Measurements from ENCODE around the gene ERC2.

ERC2 gene

GRCh38 chr3:55480911-55481743 lies 987.1 kb downstream of the ERC2 start:
- peak; percentile 76 for DNase-seq

- DNase-seq: no peak
These were observed 990.7 kb downstream of the ERC2 start for GRCh38 chr3:55477306-55478303.

GRCh38 chr3:55476515-55476914 lies 991.8 kb downstream of the ERC2 start:
- peak; percentile 92 for DNase-seq

GRCh38 chr3:55474213-55474632 lies 994.0 kb downstream of the ERC2 start:
- no peak for DNase-seq

DNA sequence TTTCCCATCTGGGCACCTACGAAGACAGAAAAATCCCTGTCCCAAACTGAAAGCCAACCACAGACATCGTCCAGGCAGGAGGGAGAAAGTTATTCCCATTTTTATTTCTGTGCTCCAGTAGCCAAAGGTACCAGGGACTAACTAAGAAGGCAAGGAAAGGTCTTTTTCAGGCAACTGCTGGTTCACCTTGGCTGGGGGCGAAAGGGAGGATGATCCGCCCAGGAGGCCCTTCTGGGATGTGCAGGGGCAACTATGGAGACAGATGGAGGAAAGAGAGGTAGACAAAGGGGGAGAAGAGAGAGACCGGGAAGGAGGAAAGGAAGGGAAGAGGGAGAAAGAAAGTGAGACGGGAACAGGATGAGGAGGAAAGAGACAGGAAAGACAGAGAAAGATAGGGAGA lies 994.5 kb downstream of the ERC2 start:
- DNase-seq: no peak

DNA sequence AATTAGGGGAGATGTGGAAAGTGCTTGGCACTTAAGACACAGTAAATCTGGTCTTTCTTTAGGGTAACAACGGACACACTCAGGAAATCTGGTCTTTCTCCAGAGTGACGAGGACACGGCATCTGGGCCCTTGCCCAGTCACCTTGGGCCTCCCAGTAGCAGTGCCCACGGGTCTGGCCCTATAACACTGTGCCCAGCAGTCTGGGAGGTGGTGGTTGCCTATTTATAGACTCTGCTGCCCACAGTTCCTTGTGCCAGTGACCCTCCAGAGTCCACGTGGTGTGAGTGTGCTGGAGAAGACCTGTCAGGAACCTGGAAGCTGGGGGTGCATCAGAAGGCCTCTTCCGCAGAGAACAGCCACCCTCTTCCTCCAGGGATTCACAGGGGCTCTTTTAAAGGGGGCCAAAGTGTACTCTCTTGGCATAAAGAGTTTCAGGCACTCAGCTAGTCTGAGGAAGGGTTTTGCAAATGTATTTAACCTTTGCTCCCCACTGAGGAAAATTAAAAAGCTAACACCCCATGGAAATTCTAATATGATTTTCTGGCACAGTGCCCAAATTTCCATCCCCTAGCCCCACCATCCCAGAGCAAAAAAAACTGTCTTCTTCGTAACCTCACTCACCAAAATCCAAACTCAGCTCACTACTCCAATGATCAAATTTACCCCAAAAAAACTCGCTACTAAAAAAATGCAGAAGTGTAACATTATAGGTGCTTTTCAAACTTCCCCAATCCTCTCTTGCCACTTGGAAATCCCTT lies 996.6 kb downstream of the ERC2 start:
- DNase-seq: no peak

- no peak for DNase-seq
These were observed 997.2 kb downstream of the ERC2 start for GRCh38 chr3:55471084-55471483.

GRCh38 chr3:55469957-55470526 lies 998.2 kb downstream of the ERC2 start:
- DNase-seq: no peak

DNA sequence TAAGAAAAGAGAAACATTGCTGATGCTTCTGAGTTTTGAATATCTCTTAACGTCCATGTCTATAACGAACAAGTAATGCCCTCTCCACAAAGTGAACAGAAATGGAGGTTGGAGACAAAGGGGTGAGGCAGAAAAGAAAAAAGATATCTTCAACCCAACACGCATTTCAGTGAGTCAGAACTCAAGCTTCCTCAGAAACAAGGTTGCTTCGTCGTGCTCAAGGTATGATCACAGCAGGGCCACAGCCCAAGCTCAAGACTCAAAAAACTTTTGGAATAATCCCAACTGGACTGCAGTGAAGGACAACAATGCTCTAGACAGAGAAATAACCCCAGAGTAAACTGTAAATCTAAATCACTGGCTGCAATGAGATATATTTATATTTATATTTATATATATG lies 1000.0 kb downstream of the ERC2 start:
- peak; percentile 79 for DNase-seq

GRCh38 chr3:55467099-55467498 lies 1001.2 kb downstream of the ERC2 start:
- DNase-seq: peak; percentile 87

- DNase-seq: no peak
These were observed 1001.7 kb downstream of the ERC2 start for GRCh38 chr3:55466526-55466925.

DNA sequence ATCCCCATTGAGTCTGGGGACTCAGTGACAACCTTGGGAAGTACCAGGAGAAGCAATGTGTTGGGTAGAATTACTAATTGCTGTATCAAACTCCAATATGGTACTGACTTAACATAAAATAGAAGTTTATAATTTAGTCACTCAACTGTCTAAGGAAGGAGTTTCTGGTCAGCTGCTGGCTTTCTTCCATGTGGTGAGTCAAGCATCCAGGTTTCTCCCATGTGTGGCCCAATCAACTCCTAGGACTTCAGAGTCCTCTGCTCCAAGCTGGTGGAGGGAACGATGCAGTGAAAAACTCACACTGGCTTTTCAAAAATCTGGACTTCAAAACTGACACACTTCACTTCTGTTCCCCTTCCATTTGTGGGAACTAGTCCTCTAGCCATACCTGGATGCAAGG lies 1006.4 kb downstream of the ERC2 start:
- DNase-seq: peak; percentile 86

DNA sequence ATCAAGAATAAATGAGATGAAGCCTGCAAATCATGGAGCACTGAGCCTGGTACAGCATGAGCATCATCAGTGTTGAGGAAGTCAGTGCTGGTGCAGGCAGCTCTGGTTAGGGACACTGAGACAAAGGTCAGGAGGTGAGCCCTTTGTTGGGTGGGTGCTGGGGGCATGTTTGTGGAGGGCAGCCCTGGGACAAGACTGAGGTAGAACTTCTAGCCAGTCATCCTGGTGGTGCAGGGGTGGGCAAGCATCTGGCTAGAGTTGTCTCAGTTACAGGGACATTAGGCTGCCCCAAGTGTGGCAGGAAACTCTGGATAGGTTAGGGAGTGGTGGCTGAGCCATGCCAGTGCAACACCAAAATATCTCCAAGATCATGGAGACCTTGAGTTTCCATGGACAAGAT lies 1008.4 kb downstream of the ERC2 start:
- DNase-seq: no peak

All from fibroblast of upper back skin (primary cell).